Left lung (tissue), 10 donors: ENCODE data around the gene INPP5E. TPM values are rescaled to one million over a fixed set of nuclear protein-coding genes. Genes with fewer than 3 reads are reported as not detected.

Source experiments
- ATAC-seq: fragments of 200-7000 bp; cut with Tn5 transposase; one replicate; pipeline ENCODE4 v1.9.1; 2020; ENCODE audit warnings: moderate library complexity
- DNase-seq, 4 donors: peaks; one replicate each; pipeline ENCODE4 v3.0.0-alpha.2; 2013 to 2020
- H3K27ac ChIP-seq, 2 donors: fragments of 200-600 bp; sonication (generic) in 1 of 2; one replicate each; pipeline versions ENCODE4 v1.5.0 to v1.8.0; 2020 to 2021
- H3K27me3 ChIP-seq, 2 donors: fragments of 200-600 bp; sonication (generic) in 1 of 2; one replicate each; pipeline versions ENCODE4 v1.5.0 to v1.8.0; 2020 to 2021
- H3K36me3 ChIP-seq, 2 donors: fragments of 200-600 bp; sonication (generic) in 1 of 2; one replicate each; pipeline versions ENCODE4 v1.5.0 to v1.8.0; 2020 to 2021
- H3K4me1 ChIP-seq, 2 donors: fragments of 200-600 bp; one replicate each; pipeline ENCODE4 v1.8.0; 2021
- H3K4me3 ChIP-seq, 2 donors: fragments of 200-600 bp; sonication (generic) in 1 of 2; one replicate each; pipeline versions ENCODE4 v1.5.0 to v1.8.0; 2020 to 2021; ENCODE audit warnings: mild to moderate bottlenecking in 1 of 2
- H3K9me3 ChIP-seq, 2 donors: fragments of 200-600 bp; sonication (generic) in 1 of 2; one replicate each; pipeline versions ENCODE4 v1.5.0 to v1.8.0; 2020 to 2021
- intact Hi-C, 2 donors: fragments of 100-400 bp; cut with DNase I; formaldehyde crosslinking; loops; one replicate each; pipeline versions ENCODE4 v1.11.2 to v1.14.2; 2022
- polyA plus RNA-seq, 6 donors: library from polyadenylated mRNA; unstranded; fragments of 120-200 nt; gene quantifications; one replicate each; pipeline ENCODE4 v1.2.1, GENCODE V29; 2013; ENCODE audit not compliant: insufficient read length in 6 of 6
- total RNA-seq, 2 donors: library from RNA; stranded (reverse); fragmentation: NEBNext Ultra II Directional; extraction: Animal tissue kit (Norgen Biotek cat#: 25700); gene quantifications; one replicate each; pipeline ENCODE4 v1.2.1, GENCODE V29; 2021
- TF ChIP-seq, protein P1 (sequence below), 2 donors: fragments of 200-600 bp; sonication (generic) in 1 of 2; IDR thresholded peaks; one replicate each; pipeline versions ENCODE4 v1.5.0 to v1.8.0; 2021; ENCODE audit warnings: antibody characterized with exemption in 2 of 2
- donor health status: DM: no; HTN: yes; CAD: no.
- donor health status: DM: no; HTN: no; CAD: no.

INPP5E gene
- total and polyA plus RNA-seq, 8 donors = 11.4 to 19.8 (median 13.1) TPM

DNA sequence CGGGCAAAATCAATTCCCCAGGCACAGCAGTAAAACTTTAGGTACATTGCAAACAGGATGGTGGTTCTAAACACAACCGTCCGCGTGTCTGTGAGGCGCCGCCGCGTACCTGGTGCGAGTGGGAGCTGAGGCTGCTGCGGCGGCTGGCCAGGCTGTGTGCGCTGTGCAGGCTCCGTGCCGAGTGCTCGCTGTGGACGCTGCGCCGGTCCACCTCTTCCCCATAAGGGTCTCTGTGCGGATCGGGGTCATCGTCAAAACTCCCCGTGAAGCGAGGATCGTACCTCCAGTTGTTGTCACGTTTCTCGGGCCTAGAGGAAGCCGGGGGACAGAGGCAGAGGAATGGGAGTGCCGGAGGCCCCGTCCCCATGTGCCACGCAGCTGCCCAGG lies 26.5 kb upstream of the INPP5E start:
- intact Hi-C loops = no loop called here
- TF ChIP-seq, protein P1, sequence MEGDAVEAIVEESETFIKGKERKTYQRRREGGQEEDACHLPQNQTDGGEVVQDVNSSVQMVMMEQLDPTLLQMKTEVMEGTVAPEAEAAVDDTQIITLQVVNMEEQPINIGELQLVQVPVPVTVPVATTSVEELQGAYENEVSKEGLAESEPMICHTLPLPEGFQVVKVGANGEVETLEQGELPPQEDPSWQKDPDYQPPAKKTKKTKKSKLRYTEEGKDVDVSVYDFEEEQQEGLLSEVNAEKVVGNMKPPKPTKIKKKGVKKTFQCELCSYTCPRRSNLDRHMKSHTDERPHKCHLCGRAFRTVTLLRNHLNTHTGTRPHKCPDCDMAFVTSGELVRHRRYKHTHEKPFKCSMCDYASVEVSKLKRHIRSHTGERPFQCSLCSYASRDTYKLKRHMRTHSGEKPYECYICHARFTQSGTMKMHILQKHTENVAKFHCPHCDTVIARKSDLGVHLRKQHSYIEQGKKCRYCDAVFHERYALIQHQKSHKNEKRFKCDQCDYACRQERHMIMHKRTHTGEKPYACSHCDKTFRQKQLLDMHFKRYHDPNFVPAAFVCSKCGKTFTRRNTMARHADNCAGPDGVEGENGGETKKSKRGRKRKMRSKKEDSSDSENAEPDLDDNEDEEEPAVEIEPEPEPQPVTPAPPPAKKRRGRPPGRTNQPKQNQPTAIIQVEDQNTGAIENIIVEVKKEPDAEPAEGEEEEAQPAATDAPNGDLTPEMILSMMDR (IDR thresholded peaks at IDR 0.05) = no peak
- Histone ChIP-seq H3K4me3 (no peak overlapping the region), H3K27me3 (no peaks in the 10 kb centered on the region), H3K36me3 (peaks cover 0 to 100% of the 10 kb centered on the region in 2 donors), H3K4me1 (no peaks in the 10 kb centered on the region), H3K9me3 (no peaks in the 10 kb centered on the region), H3K27ac (no peak overlapping the region)
- ATAC-seq (no peak), DNase-seq (no peak)

DNA sequence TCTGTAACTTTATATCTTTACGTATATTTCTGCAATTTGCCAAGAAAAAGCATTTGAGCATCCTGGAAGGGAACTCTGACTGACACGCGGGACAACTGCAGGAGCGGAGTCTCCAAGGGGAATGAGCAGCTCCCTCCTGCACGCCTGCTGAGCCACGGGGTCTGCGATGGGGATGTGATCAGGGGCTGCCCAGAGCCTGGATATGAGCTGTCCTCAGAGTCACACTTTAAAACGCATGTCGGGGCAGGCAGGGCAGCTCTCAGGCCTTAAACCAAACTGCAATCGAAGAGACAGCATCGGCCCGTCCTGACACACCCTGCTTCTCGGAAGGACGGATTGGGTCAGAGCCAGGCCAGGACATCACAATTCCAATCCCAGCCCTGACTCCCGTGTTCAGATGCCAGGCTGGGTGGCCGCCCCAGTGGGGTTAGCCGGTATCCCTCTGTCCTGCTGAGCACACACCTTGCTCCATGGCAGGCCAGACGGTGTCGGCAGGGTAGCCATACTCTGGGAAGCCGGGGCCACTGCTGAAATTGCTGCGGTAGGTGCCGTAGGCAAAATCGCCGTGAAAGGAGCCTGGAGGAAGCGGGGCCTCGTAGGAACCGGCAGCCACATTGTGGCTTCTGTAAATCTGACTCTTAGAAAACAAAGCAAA lies 26.0 kb upstream of the INPP5E start:
- Histone ChIP-seq H3K9me3 (no peaks in the 10 kb centered on the region), H3K27ac (no peak overlapping the region), H3K4me3 (no peak overlapping the region), H3K27me3 (no peaks in the 10 kb centered on the region), H3K4me1 (no peaks in the 10 kb centered on the region), H3K36me3 (peaks cover 0 to 100% of the 10 kb centered on the region in 2 donors)
- DNase-seq (no peak), ATAC-seq (no peak)
- TF ChIP-seq, protein P1 (IDR thresholded peaks at IDR 0.05) = no peak
- intact Hi-C loops = no loop called here

DNA sequence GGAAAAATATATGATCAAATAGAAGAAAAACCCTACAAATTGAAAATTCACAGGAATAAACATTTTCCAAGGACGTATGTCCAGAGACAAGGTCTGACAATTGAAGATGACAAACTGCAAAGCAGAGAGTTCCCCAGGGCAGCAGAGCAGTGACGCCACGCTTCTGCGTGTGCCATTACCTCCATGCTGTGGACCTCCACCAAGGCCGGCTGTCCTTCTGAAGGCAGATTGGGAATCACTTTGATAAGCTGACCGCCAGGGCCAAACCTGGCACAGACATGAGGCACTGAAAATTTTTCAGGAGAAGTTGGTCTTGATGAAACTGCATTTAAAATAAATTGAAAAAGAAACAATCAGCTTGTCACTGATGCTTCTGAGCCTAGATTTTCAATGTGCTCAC lies 24.6 kb upstream of the INPP5E start:
- Histone ChIP-seq H3K27ac (no peak overlapping the region), H3K27me3 (no peaks in the 10 kb centered on the region), H3K4me1 (no peaks in the 10 kb centered on the region), H3K36me3 (peaks cover 0 to 100% of the 10 kb centered on the region in 2 donors), H3K4me3 (no peak overlapping the region), H3K9me3 (no peaks in the 10 kb centered on the region)
- ATAC-seq = no peak
- no peak for DNase-seq
- intact Hi-C loops = no loop called here
- TF ChIP-seq, protein P1 (IDR thresholded peaks at IDR 0.05) = no peak

DNA sequence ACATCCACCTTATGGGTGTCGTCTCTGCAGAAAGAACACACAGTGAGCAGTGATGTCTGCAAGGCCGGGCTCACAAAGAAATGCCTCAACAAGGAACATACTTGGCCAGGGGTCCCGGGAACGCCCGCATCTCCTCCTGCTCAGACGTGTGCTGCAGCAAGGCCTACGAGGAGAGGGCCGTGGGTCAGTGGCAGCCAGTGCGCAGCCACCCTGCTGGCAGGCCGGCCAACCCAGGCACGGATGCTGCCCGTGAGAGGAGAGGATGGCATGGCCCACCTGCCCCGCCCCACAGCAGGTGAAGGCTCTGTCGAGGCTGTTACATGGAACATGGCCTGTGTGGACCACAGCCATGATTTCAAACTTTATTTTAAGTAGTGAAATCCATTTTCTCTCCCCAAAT lies 23.9 kb upstream of the INPP5E start:
- no peak overlapping the region for H3K27ac ChIP-seq
- no peak overlapping the region for H3K4me3 ChIP-seq
- TF ChIP-seq, protein P1 (IDR thresholded peaks at IDR 0.05) = no peak
- ATAC-seq (no peak), DNase-seq (no peak)
- peaks cover 0 to 100% of the 10 kb centered on the region in 2 donors for H3K36me3 ChIP-seq
- no peaks in the 10 kb centered on the region for H3K27me3 ChIP-seq
- H3K4me1 ChIP-seq = no peaks in the 10 kb centered on the region
- intact Hi-C loops = no loop called here
- no peaks in the 10 kb centered on the region for H3K9me3 ChIP-seq

DNA sequence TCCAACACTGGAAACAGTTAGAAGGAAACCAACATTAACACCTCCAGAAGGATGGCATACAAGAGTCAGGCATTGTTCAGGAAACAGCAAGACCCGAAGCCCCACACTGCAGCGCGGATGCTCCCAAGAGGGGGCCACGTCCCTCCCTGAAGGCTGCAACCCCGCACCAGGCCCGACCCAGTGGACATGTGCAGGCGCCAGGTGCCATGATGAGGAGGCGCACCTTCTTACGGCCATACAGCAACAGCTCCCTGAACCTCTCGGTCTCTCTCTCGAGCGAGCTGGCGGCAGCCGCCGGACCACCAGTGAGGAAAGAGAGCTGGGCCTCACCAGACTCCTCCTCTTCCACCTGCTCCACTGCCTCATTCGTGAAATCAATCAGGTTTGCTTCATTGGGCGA lies 23.0 kb upstream of the INPP5E start:
- intact Hi-C loops = no loop called here
- Histone ChIP-seq H3K4me3 (no peak overlapping the region), H3K36me3 (peaks cover 0 to 100% of the 10 kb centered on the region in 2 donors), H3K4me1 (no peaks in the 10 kb centered on the region), H3K27me3 (no peaks in the 10 kb centered on the region), H3K9me3 (no peaks in the 10 kb centered on the region), H3K27ac (no peak overlapping the region)
- TF ChIP-seq, protein P1 (IDR thresholded peaks at IDR 0.05) = no peak
- ATAC-seq (no peak), DNase-seq (no peak)
